Lung (tissue), 12 donors: ENCODE measurements around the gene CACNA1C. TPM values are rescaled to one million over a fixed set of nuclear protein-coding genes. Genes with fewer than 3 reads are reported as not detected.
A peak's percentile ranks its signal among the peaks of the same experiment; 100 is the strongest.

Source experiments
- ATAC-seq: fragments of 200-7000 bp; cut with Tn5 transposase; one replicate; pipeline ENCODE4 v1.9.1; 2020; ENCODE audit warnings: moderate number of reproducible peaks; ENCODE audit not compliant: insufficient read depth, low FRiP score
- DNase-seq, 3 donors: peaks; one replicate each; pipeline ENCODE4 v3.0.0-alpha.2; 2013 to 2017
- H3K27ac ChIP-seq, 2 donors: one replicate each; pipeline ENCODE4 v1.5.1; 2013; ENCODE audit warnings: mild to moderate bottlenecking in 2 of 2, moderate library complexity in 2 of 2, control low read depth in 1 of 2, inconsistent platforms in 1 of 2, low read depth in 1 of 2, low read length in 1 of 2
- H3K27me3 ChIP-seq, 3 donors: one replicate each; pipeline ENCODE4 v1.5.1; 2013; ENCODE audit warnings: low read length in 2 of 3; ENCODE audit not compliant: control insufficient read depth in 3 of 3, insufficient read depth in 3 of 3
- H3K36me3 ChIP-seq, 4 donors: one replicate each; pipeline ENCODE4 v1.5.1; 2013; ENCODE audit warnings: low read length in 4 of 4, mild to moderate bottlenecking in 1 of 4, moderate library complexity in 1 of 4; ENCODE audit not compliant: control insufficient read depth in 4 of 4, insufficient read depth in 4 of 4
- H3K4me1 ChIP-seq, 5 donors: one replicate each; pipeline ENCODE4 v1.5.1; 2013; ENCODE audit warnings: low read length in 5 of 5, mild to moderate bottlenecking in 2 of 5, moderate library complexity in 1 of 5; ENCODE audit not compliant: control insufficient read depth in 5 of 5, insufficient read depth in 5 of 5
- H3K4me3 ChIP-seq: one replicate; pipeline ENCODE4 v1.5.1; 2013; ENCODE audit warnings: mild to moderate bottlenecking, control low read depth, moderate library complexity
- H3K9ac ChIP-seq, 2 donors: one replicate each; pipeline ENCODE4 v1.5.1; 2013; ENCODE audit warnings: low read length in 2 of 2, control low read depth in 1 of 2; ENCODE audit not compliant: insufficient read depth in 1 of 2
- H3K9me3 ChIP-seq, 4 donors: one replicate each; pipeline ENCODE4 v1.5.1; 2013; ENCODE audit warnings: low read length in 3 of 4, mild to moderate bottlenecking in 1 of 4, moderate library complexity in 1 of 4; ENCODE audit not compliant: control insufficient read depth in 4 of 4, insufficient read depth in 3 of 4
- WGBS, 2 donors: extraction: QIAGEN DNeasy Blood & Tissue Kit; methylation state at CpG; one replicate each; pipeline ENCODE4 v1.1.7; 2013; 5-methylcytosine and 5-hydroxymethylcytosine counted together
- polyA plus RNA-seq, 2 donors: library from polyadenylated mRNA; stranded (reverse); fragments of 200-250 nt; gene quantifications; one replicate each; pipeline ENCODE4 v1.2.1, GENCODE V29; 2013
- total RNA-seq, 2 donors: library from RNA; depleted of rRNA in 1 of 2; stranded (reverse); fragments of >200 nt in 1 of 2; gene quantifications; one replicate each; pipeline ENCODE4 v1.2.1, GENCODE V29; 2014 to 2021
- TF ChIP-seq, protein P1 (sequence below): IDR thresholded peaks from 2 replicates; pipeline ENCODE4 v1.5.1; 2012; ENCODE audit warnings: mild to moderate bottlenecking; ENCODE audit errors: control extremely low read depth, extremely low read depth
- donor health status: control.
- donor health status: control.
- donor health status: Bipolar disorder and iron deficiency.
- donor health status: healthy.
- donor health status: DM: yes; HTN: yes; CAD: no.

The CACNA1C gene
- total and polyA plus RNA-seq, 4 donors, result 3.2 to 17.5 (median 7.5) TPM

DNA sequence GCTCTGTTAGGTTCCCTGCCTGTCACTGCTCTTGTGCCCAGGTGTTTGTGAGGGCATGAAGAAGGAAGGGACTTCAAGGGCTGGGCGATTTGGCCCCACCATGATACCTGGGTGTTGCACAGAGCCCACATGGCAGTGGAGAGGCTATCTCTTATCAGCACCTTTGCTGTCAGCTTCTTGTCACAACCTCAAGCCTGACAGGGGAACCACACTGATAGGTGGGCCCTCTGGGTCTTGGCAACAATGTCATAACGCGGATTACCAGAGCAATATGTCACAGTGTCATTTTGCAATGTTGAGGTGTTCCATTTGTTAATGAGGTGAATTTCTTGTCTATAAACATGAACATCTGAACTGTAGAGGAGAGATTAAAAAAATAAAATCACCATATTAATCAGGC is 22.9 kb upstream of the CACNA1C start:
- Histone ChIP-seq H3K9ac (no peak overlapping the region), H3K9me3 (no peaks in the 10 kb centered on the region), H3K4me1 (peaks cover 0 to 4% (median 2%) of the 10 kb centered on the region in 5 donors), H3K27me3 (peaks cover 0 to 6% (median 5%) of the 10 kb centered on the region in 3 donors), H3K36me3 (no peaks in the 10 kb centered on the region), H3K4me3 (no peak overlapping the region), H3K27ac (no peak overlapping the region)
- TF ChIP-seq, protein P1, sequence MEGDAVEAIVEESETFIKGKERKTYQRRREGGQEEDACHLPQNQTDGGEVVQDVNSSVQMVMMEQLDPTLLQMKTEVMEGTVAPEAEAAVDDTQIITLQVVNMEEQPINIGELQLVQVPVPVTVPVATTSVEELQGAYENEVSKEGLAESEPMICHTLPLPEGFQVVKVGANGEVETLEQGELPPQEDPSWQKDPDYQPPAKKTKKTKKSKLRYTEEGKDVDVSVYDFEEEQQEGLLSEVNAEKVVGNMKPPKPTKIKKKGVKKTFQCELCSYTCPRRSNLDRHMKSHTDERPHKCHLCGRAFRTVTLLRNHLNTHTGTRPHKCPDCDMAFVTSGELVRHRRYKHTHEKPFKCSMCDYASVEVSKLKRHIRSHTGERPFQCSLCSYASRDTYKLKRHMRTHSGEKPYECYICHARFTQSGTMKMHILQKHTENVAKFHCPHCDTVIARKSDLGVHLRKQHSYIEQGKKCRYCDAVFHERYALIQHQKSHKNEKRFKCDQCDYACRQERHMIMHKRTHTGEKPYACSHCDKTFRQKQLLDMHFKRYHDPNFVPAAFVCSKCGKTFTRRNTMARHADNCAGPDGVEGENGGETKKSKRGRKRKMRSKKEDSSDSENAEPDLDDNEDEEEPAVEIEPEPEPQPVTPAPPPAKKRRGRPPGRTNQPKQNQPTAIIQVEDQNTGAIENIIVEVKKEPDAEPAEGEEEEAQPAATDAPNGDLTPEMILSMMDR, result no peak
- WGBS, 2 donors, result 88 to 96% methylated on average over 3 of the region's 3 CpGs
- DNase-seq, result no peak
- no peak for ATAC-seq

DNA sequence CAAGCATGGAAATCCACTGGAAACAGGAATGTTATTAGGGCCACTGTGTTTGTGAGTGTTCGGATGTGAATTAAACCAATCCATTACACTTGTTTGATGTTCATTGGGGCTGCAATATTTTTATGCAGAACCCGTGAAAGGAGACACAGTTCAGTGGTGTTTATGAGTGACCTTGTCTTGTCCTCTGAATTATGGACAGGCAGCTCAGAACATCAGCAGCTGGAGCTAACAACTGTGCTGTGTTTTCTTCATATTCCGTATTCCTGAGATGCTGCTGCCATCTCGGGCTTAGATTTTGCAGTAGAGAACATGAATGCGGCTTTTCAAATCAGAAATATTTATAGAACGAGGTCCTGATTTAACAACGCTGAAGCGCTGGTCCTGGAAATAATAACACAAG is 20.3 kb upstream of the CACNA1C start:
- ATAC-seq (no peak), DNase-seq (no peak)
- H3K4me1 ChIP-seq, result peaks cover 0 to 9% (median 5%) of the 10 kb centered on the region in 5 donors
- no peaks in the 10 kb centered on the region for H3K36me3 ChIP-seq
- TF ChIP-seq, protein P1, result no peak
- no peak overlapping the region for H3K4me3 ChIP-seq
- peaks cover 0 to 6% (median 3%) of the 10 kb centered on the region in 3 donors for H3K27me3 ChIP-seq
- peak overlapping the region in 1 of 2 donors; percentile 59 for H3K27ac ChIP-seq
- no peaks in the 10 kb centered on the region for H3K9me3 ChIP-seq
- no peak overlapping the region for H3K9ac ChIP-seq
- 87 to 89% methylated on average over 8 of the region's 8 CpGs for WGBS, 2 donors

DNA sequence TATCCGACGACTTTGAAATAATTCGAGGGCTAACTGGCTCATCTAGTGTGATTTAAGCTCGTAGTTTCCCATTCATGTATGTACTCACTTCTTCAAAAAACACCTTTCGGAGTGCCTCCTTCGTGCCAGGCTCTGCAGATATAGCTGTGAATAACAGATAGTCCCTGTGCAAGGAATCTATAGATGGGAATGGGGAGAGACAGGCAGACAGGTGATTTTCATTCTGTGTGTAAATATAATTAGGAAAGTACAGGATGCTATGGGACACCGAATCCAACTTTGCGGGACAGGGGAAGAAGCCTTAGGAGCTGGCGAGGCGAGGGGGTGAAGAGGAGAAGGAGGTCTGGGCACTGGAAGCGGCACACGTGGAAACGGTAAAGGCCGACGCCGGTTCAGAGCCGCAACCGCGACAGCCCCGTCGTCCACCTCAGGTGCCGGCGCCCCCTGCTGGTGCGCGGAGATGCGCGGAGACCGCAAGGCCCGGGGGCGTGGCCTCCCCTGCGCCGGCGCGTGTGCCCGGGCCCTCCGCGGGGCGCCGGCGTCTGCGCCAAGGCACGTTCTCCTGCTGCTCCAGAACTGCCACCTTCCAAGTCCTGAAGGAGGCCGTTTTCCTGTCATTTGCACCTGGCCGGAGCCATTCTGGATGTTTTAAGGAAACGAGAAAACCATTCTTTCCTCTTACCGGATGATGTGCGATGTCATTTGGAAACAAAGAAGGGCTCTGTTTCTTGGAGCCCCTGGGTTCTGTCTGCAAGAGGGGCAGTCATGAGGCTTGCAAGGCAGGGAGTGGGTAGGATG is 18.0 kb upstream of the CACNA1C start:
- Histone ChIP-seq H3K4me3 (no peak overlapping the region), H3K27me3 (peaks cover 0 to 6% (median 3%) of the 10 kb centered on the region in 3 donors), H3K9ac (no peak overlapping the region), H3K9me3 (no peaks in the 10 kb centered on the region), H3K36me3 (no peaks in the 10 kb centered on the region), H3K27ac (peak overlapping the region in 1 of 2 donors; percentile 25), H3K4me1 (peaks cover 0 to 17% (median 5%) of the 10 kb centered on the region in 5 donors)
- DNase-seq (peak; percentile 84 to 92 (median 86)), ATAC-seq (peak; percentile 89)
- WGBS, 2 donors, result 11 to 15% methylated on average over 37 to 47 of the region's 47 CpGs
- TF ChIP-seq, protein P1, result peak; percentile 95
